ENCODE data around the gene ZNF44. TPM values are rescaled to one million over a fixed set of nuclear protein-coding genes. Genes with fewer than 3 reads are reported as not detected.

The ZNF44 gene
- total and polyA plus RNA-seq, 2 of the 13 experiments (the other 11 are each of a cell fraction or from before 2014, with no cell fraction given), result 6.9 to 15.7 TPM

GRCh38 chr19:12294249-12295158, at the start of gene ZNF44 (continued):
- TF ChIP-seq ZNF766 (CRISPR knock-in tag; IDR thresholded peaks at IDR 0.05; ENCODE audit: borderline replicate concordance) (no peak), SSRP1 (CRISPR knock-in tag; IDR thresholded peaks at IDR 0.05) (no peak), ZNF547 (CRISPR knock-in tag; IDR thresholded peaks at IDR 0.05) (peak; percentile 72), DDIT3 (CRISPR knock-in tag; IDR thresholded peaks at IDR 0.05) (no peak), RFX1 (IDR thresholded peaks at IDR 0.05) (no peak), HIVEP1 (CRISPR knock-in tag; IDR thresholded peaks at IDR 0.05) (peak; percentile 29; the same call in 1 of the 2 replicates), EZH2 (conservative IDR thresholded peaks at IDR 0.05; ENCODE audit: low read depth, low read length) (no peak), ZBTB7A (CRISPR knock-in tag; IDR thresholded peaks at IDR 0.05) (no peak; the same call in 1 of the 2 replicates), MYC (CRISPR knock-in tag; IDR thresholded peaks at IDR 0.05; ENCODE audit: borderline replicate concordance) (peak; percentile 30), RXRA (CRISPR knock-in tag; IDR thresholded peaks at IDR 0.05) (peak; percentile 88), ZSCAN9 (CRISPR knock-in tag; IDR thresholded peaks at IDR 0.05; ENCODE audit: borderline replicate concordance) (0 out of 2 replicates have a peak, but pooled peaks have one; percentile 35), MIER3 (CRISPR knock-in tag; IDR thresholded peaks at IDR 0.05; ENCODE audit: borderline replicate concordance) (no peak; the same call in 1 of the 2 replicates), LBX2 (CRISPR knock-in tag; IDR thresholded peaks at IDR 0.05; ENCODE audit: borderline replicate concordance) (0 out of 2 replicates have a peak, but pooled peaks have one; percentile 21), YY1 (IDR thresholded peaks at IDR 0.05; ENCODE audit: insufficient read depth, insufficient replicate concordance, low read depth, low read length) (no peak), ARID2 (CRISPR knock-in tag; IDR thresholded peaks at IDR 0.05; ENCODE audit: borderline replicate concordance) (no peak), ZFP91 (CRISPR knock-in tag; IDR thresholded peaks at IDR 0.05; ENCODE audit: borderline replicate concordance) (peak; percentile 99), ZNF280D (CRISPR knock-in tag; IDR thresholded peaks at IDR 0.05) (peak; percentile 34; the same call in 1 of the 2 replicates), SRY (CRISPR knock-in tag; IDR thresholded peaks at IDR 0.05) (peak; percentile 31; the same call in 1 of the 2 replicates), ZNF24 (IDR thresholded peaks at IDR 0.05) (no peak), RARA (CRISPR knock-in tag; IDR thresholded peaks at IDR 0.05) (peak; percentile 84), NONO (IDR thresholded peaks at IDR 0.05) (no peak), NONO (CRISPR knock-in tag; conservative IDR thresholded peaks at IDR 0.05) (peak; percentile 72), CREB1 (IDR thresholded peaks at IDR 0.05) (peak; percentile 83), CREB1 (CRISPR knock-in tag; IDR thresholded peaks at IDR 0.05) (peak; percentile 82)

All from HepG2 (cell line).